Esophagus muscularis mucosa (tissue), 4 donors: ENCODE results near the gene BTD. TPM values are rescaled to one million over a fixed set of nuclear protein-coding genes. Genes with fewer than 3 reads are reported as not detected.
A peak's percentile ranks its signal among the peaks of the same experiment; 100 is the strongest.

Experiments
- DNase-seq: peaks from one replicate; pipeline ENCODE4 v3.0.0-alpha.2; 2017; ENCODE audit errors: extremely low spot score
- H3K27ac ChIP-seq, 4 donors: fragments of 200-600 bp; sonication (generic); replicated peaks in 1 of 4; 1 replicate in 3 of 4; 2 replicates in 1 of 4; pipeline ENCODE4 v1.5.1; 2016 to 2019; ENCODE audit warnings: mild to moderate bottlenecking in 1 of 4
- H3K27me3 ChIP-seq, 4 donors: fragments of 200-600 bp; sonication (generic); one replicate each; pipeline versions ENCODE4 v1.5.1 to v1.6.0; 2016 to 2019
- H3K36me3 ChIP-seq, 4 donors: fragments of 200-600 bp; sonication (generic); one replicate each; pipeline ENCODE4 v1.5.1; 2016 to 2019
- H3K4me1 ChIP-seq, 4 donors: fragments of 200-600 bp; sonication (generic); one replicate each; pipeline ENCODE4 v1.5.1; 2016 to 2019
- H3K4me3 ChIP-seq, 4 donors: fragments of 200-600 bp; sonication (generic); 1 replicate in 2 of 4; 2 replicates in 2 of 4; pipeline ENCODE4 v1.5.1; 2016 to 2019; ENCODE audit warnings: mild to moderate bottlenecking in 4 of 4, moderate library complexity in 1 of 4
- H3K9me3 ChIP-seq, 4 donors: fragments of 200-600 bp; sonication (generic); 1 replicate in 3 of 4; 2 replicates in 1 of 4; pipeline ENCODE4 v1.5.1; 2016 to 2019
- CTCF ChIP-seq, 3 experiments: fragments of 200-600 bp in 2 of 3; fragments of 450-650 bp in 1 of 3; sonication (generic) in 2 of 3; IDR thresholded peaks; one replicate each; pipeline ENCODE4 v1.5.1; 2017 to 2019; ENCODE audit warnings: antibody characterized with exemption in 3 of 3, mild to moderate bottlenecking in 2 of 3, moderate library complexity in 1 of 3
- EP300 ChIP-seq: sonication (generic); formaldehyde crosslinking; IDR thresholded peaks from one replicate; pipeline ENCODE4 v1.6.1; 2017; ENCODE audit warnings: antibody characterized with exemption
- POLR2A ChIP-seq: fragments of 450-650 bp; IDR thresholded peaks from one replicate; pipeline ENCODE4 v1.6.1; 2017; ENCODE audit warnings: antibody characterized with exemption, moderate library complexity, mild to moderate bottlenecking, low read depth
- POLR2AphosphoS5 ChIP-seq, 2 donors: sonication (generic); formaldehyde crosslinking; IDR thresholded peaks; one replicate each; pipeline ENCODE4 v1.6.1; 2017; ENCODE audit warnings: antibody characterized with exemption in 2 of 2
- WGBS: methylation state at CpG from one replicate; pipeline ENCODE4 v1.1.5; 2018; 5-methylcytosine and 5-hydroxymethylcytosine counted together
- intact Hi-C: fragments of 100-400 bp; cut with DNase I; formaldehyde crosslinking; loops from one replicate; pipeline ENCODE4 v1.15.1; 2023
- total RNA-seq, 4 donors: library from RNA; depleted of rRNA; stranded (reverse); fragments of >200 nt; gene quantifications; one replicate each; pipeline versions ENCODE4 v1.1.0 to v1.2.1, GENCODE V29; 2016

The BTD gene
- total RNA-seq, 4 donors from 2014 or later, result 38.5 to 65.2 (median 41.6) TPM

- no peak for DNase-seq
- TF ChIP-seq CTCF (IDR thresholded peaks at IDR 0.05), result no peak
- TF ChIP-seq POLR2A, result no peak
- no peak for TF ChIP-seq EP300
- no peak for TF ChIP-seq POLR2AphosphoS5 (IDR thresholded peaks at IDR 0.05)
- no peaks in the 10 kb centered on the region for H3K27me3 ChIP-seq
- peak overlapping the region; percentile 76 to 83 (median 77) for H3K27ac ChIP-seq
- WGBS, result 88% methylated on average over 5 of the region's 5 CpGs
- H3K9me3 ChIP-seq, result no peaks in the 10 kb centered on the region
- no peak overlapping the region for H3K4me3 ChIP-seq
- H3K36me3 ChIP-seq, result no peaks in the 10 kb centered on the region
- peaks cover 26 to 83% (median 68%) of the 10 kb centered on the region in 4 donors for H3K4me1 ChIP-seq
- intact Hi-C loops, result loop anchor here (10.0 kb wide), 1 partner anchor 612 kb away; no protein-coding TSS in a partner anchor
These were observed 31.6 kb downstream of the BTD start for GRCh38 chr3:15633159-15633558.

- Histone ChIP-seq H3K9me3 (no peaks in the 10 kb centered on the region), H3K36me3 (no peaks in the 10 kb centered on the region), H3K4me1 (peaks cover 26 to 88% (median 70%) of the 10 kb centered on the region in 4 donors), H3K4me3 (no peak overlapping the region), H3K27ac (peak overlapping the region; percentile 76 to 83 (median 77)), H3K27me3 (no peaks in the 10 kb centered on the region)
- intact Hi-C loops, result loop anchor here (10.0 kb wide), 1 partner anchor 611 kb away; no protein-coding TSS in a partner anchor
- no peak for TF ChIP-seq POLR2A
- no peak for TF ChIP-seq CTCF (IDR thresholded peaks at IDR 0.05)
- TF ChIP-seq POLR2AphosphoS5 (IDR thresholded peaks at IDR 0.05), result no peak
- TF ChIP-seq EP300, result no peak
- DNase-seq, result no peak
- 25% methylated on average over 4 of the region's 4 CpGs for WGBS
These were observed 32.4 kb downstream of the BTD start for GRCh38 chr3:15633766-15634598.

GRCh38 chr3:15634671-15635070 lies 33.1 kb downstream of the BTD start:
- H3K36me3 ChIP-seq, result no peaks in the 10 kb centered on the region
- peaks cover 26 to 87% (median 69%) of the 10 kb centered on the region in 4 donors for H3K4me1 ChIP-seq
- 58% methylated on average over 2 of the region's 2 CpGs for WGBS

GRCh38 chr3:15635121-15635661 lies 33.6 kb downstream of the BTD start:
- Histone ChIP-seq H3K27ac (peak overlapping the region; percentile 76 to 83 (median 77)), H3K27me3 (no peaks in the 10 kb centered on the region), H3K4me1 (peaks cover 26 to 82% (median 65%) of the 10 kb centered on the region in 4 donors), H3K36me3 (no peaks in the 10 kb centered on the region), H3K4me3 (peak overlapping the region in 2 of 4 donors; percentile 7 to 15), H3K9me3 (no peaks in the 10 kb centered on the region)
- DNase-seq, result no peak
- intact Hi-C loops, result loop anchor here (10.0 kb wide), 1 partner anchor 610 kb away; no protein-coding TSS in a partner anchor
- TF ChIP-seq POLR2AphosphoS5 (IDR thresholded peaks at IDR 0.05), result peak; percentile 52 to 60
- TF ChIP-seq EP300, result no peak
- 31% methylated on average over 12 of the region's 13 CpGs for WGBS

More at GRCh38 chr3:15634671-15635070, 33.1 kb downstream of the BTD start:
- H3K27me3 ChIP-seq, result no peaks in the 10 kb centered on the region
- TF ChIP-seq EP300 (no peak), POLR2AphosphoS5 (IDR thresholded peaks at IDR 0.05) (no peak)
- no peaks in the 10 kb centered on the region for H3K9me3 ChIP-seq
- peak overlapping the region in 2 of 4 donors; percentile 7 to 15 for H3K4me3 ChIP-seq
- peak overlapping the region; percentile 76 to 83 (median 77) for H3K27ac ChIP-seq
- DNase-seq, result no peak
- intact Hi-C loops, result loop anchor here (10.0 kb wide), 1 partner anchor 610 kb away; no protein-coding TSS in a partner anchor

GRCh38 chr3:15636028-15636709 lies 34.6 kb downstream of the BTD start:
- Histone ChIP-seq H3K4me1 (peaks cover 21 to 72% (median 57%) of the 10 kb centered on the region in 4 donors), H3K27ac (peak overlapping the region; percentile 76 to 83 (median 77)), H3K9me3 (no peaks in the 10 kb centered on the region), H3K4me3 (no peak overlapping the region), H3K27me3 (no peaks in the 10 kb centered on the region), H3K36me3 (no peaks in the 10 kb centered on the region)
- TF ChIP-seq POLR2A, result no peak
- no peak for TF ChIP-seq EP300
- no peak for TF ChIP-seq CTCF (IDR thresholded peaks at IDR 0.05)
- peak in 1 of 2 donors; percentile 43 for TF ChIP-seq POLR2AphosphoS5 (IDR thresholded peaks at IDR 0.05)
- intact Hi-C loops, result loop anchor here (10.0 kb wide), 1 partner anchor 609 kb away; no protein-coding TSS in a partner anchor
- DNase-seq, result no peak
- WGBS, result 62% methylated on average over 7 of the region's 14 CpGs
